GM23338 (cell line): Measurements from ENCODE around the gene TEX101.

Experiments
- EZH2 ChIP-seq: fragments of 200-600 bp; sonication (generic); IDR thresholded peaks from one replicate; pipeline ENCODE4 v1.8.0; 2017; ENCODE audit warnings: antibody characterized with exemption, mild to moderate bottlenecking, low read depth; ENCODE audit not compliant: unreplicated experiment
- REST ChIP-seq: IDR thresholded peaks from one replicate; pipeline ENCODE4 v1.6.1; 2018; ENCODE audit warnings: antibody characterized with exemption; ENCODE audit not compliant: unreplicated experiment
- STAT1 ChIP-seq: IDR thresholded peaks from one replicate; pipeline ENCODE4 v1.6.1; 2016; ENCODE audit warnings: antibody characterized with exemption; ENCODE audit not compliant: unreplicated experiment
- TF ChIP-seq, protein P1 (sequence below), 2 experiments: fragments of 200-600 bp in 1 of 2; sonication (generic) in 1 of 2; conservative IDR thresholded peaks; 2 replicates each; pipeline versions ENCODE4 v1.5.1 to v1.6.1; 2016 to 2017; ENCODE audit warnings: antibody characterized with exemption in 2 of 2, low read depth in 2 of 2, mild to moderate bottlenecking in 2 of 2, moderate library complexity in 1 of 2

DNA sequence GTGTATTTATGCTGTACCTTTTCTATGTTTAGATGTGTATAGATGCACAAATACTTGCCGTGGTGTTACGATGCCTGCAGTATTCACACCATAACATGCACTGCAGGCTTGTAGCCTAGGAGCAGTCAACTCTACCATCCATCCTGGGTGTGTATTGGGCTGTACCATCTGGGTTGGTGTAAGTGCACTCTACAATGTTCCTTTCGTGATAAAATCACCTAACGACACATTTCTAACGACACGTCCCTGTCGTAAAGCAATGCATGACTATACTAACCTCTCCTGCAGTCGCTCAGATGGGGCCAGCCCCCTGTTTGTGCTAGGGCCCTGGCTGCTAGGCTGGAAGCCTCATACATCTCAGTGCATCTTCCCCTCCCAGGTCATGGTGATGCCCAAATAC is 42.8 kb upstream of the TEX101 start:
- TF ChIP-seq, protein P1, sequence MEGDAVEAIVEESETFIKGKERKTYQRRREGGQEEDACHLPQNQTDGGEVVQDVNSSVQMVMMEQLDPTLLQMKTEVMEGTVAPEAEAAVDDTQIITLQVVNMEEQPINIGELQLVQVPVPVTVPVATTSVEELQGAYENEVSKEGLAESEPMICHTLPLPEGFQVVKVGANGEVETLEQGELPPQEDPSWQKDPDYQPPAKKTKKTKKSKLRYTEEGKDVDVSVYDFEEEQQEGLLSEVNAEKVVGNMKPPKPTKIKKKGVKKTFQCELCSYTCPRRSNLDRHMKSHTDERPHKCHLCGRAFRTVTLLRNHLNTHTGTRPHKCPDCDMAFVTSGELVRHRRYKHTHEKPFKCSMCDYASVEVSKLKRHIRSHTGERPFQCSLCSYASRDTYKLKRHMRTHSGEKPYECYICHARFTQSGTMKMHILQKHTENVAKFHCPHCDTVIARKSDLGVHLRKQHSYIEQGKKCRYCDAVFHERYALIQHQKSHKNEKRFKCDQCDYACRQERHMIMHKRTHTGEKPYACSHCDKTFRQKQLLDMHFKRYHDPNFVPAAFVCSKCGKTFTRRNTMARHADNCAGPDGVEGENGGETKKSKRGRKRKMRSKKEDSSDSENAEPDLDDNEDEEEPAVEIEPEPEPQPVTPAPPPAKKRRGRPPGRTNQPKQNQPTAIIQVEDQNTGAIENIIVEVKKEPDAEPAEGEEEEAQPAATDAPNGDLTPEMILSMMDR (conservative IDR thresholded peaks at IDR 0.05; ENCODE audit: low read depth in 2 of 2) = no peak
- TF ChIP-seq REST (no peak), EZH2 (no peak), STAT1 (no peak)
